Pulmonary artery endothelial cell (primary cell): ENCODE measurements around the gene KPNB1. TPM values are rescaled to one million over a fixed set of nuclear protein-coding genes. Genes with fewer than 3 reads are reported as not detected.
A peak's percentile ranks its signal among the peaks of the same experiment; 100 is the strongest.

Experiments
- DNase-seq: peaks from one replicate; pipeline ENCODE4 v3.0.0-alpha.2; 2011; ENCODE audit warnings: low read depth, low spot score
- total RNA-seq: library from RNA; depleted of rRNA; stranded (reverse); fragments of >200 nt; gene quantifications from 2 replicates; pipeline ENCODE4 v1.2.3, GENCODE V29; 2014

The KPNB1 gene
- total RNA-seq, 1 donor from 2014 or later, result 352 TPM

- no peak for DNase-seq
Observed at GRCh38 chr17:47636273-47637030, 13.3 kb upstream of the KPNB1 start.

GRCh38 chr17:47638903-47639302 lies 10.8 kb upstream of the KPNB1 start:
- no peak for DNase-seq

- no peak for DNase-seq
Observed at GRCh38 chr17:47640076-47640475, 9.6 kb upstream of the KPNB1 start.

- DNase-seq, result no peak
Observed at GRCh38 chr17:47641202-47641601, 8.5 kb upstream of the KPNB1 start.

- no peak for DNase-seq
Observed at GRCh38 chr17:47643116-47643515, 6.6 kb upstream of the KPNB1 start.

GRCh38 chr17:47644324-47644723 lies 5.4 kb upstream of the KPNB1 start:
- DNase-seq, result no peak

- no peak for DNase-seq
Observed at GRCh38 chr17:47649972-47650524, 329 bp downstream of the KPNB1 start.

GRCh38 chr17:47650525-47651522 lies 1.1 kb downstream of the KPNB1 start:
- DNase-seq, result peak; percentile 89

- no peak for DNase-seq
Observed at GRCh38 chr17:47651704-47652103, 2.0 kb downstream of the KPNB1 start.

GRCh38 chr17:47652570-47652969 lies 2.9 kb downstream of the KPNB1 start:
- DNase-seq, result no peak

GRCh38 chr17:47653442-47653841 lies 3.7 kb downstream of the KPNB1 start:
- DNase-seq, result no peak

- DNase-seq, result no peak
Observed at GRCh38 chr17:47654991-47655390, 5.3 kb downstream of the KPNB1 start.

- no peak for DNase-seq
Observed at GRCh38 chr17:47660064-47660492, 10.4 kb downstream of the KPNB1 start.

- DNase-seq, result peak; percentile 27
Observed at GRCh38 chr17:47663912-47664623, 14.3 kb downstream of the KPNB1 start.

- no peak for DNase-seq
Observed at GRCh38 chr17:47664624-47664941, 14.9 kb downstream of the KPNB1 start.

GRCh38 chr17:47665655-47666054 lies 15.9 kb downstream of the KPNB1 start:
- DNase-seq, result no peak

GRCh38 chr17:47669081-47669480 lies 19.4 kb downstream of the KPNB1 start:
- DNase-seq, result no peak

- DNase-seq, result no peak
Observed at GRCh38 chr17:47670064-47670463, 20.3 kb downstream of the KPNB1 start.

GRCh38 chr17:47674499-47674898 lies 24.8 kb downstream of the KPNB1 start:
- no peak for DNase-seq

GRCh38 chr17:47675380-47676198 lies 25.9 kb downstream of the KPNB1 start:
- no peak for DNase-seq

- DNase-seq, result no peak
Observed at GRCh38 chr17:47676199-47676472, 26.4 kb downstream of the KPNB1 start.
